Kasumi-1 (cell line): ENCODE data around the gene ZNF710.
"Not testable (repeated sequence)": the region's sequence is repeated elsewhere in the genome, so short reads cannot be mapped to it uniquely, and the experiment has no call there.

ENCODE experiments used
- DNase-seq, 2 experiments: peaks; one replicate each; lab custom pipeline; 2025; lab: John Stamatoyannopoulos, UW

The ZNF710 gene

GRCh38 chr15:90001062-90001682 is at the start of gene ZNF710:
ZNF710 (plus strand) TSS chr15:90001324; CDS start chr15:90067138, 65,814 bp downstream.
- DNase-seq = peak; percentile 37 to 42

GRCh38 chr15:89954541-89954940 is 46.6 kb upstream of the ZNF710 start:
- DNase-seq = no peak

GRCh38 chr15:89955449-89955998 is 45.6 kb upstream of the ZNF710 start:
- not testable (repeated sequence) for DNase-seq

- no peak for DNase-seq
These were observed 42.9 kb upstream of the ZNF710 start for GRCh38 chr15:89958107-89958805.

- DNase-seq = no peak
These were observed 37.6 kb upstream of the ZNF710 start for GRCh38 chr15:89963301-89964231.

- no peak for DNase-seq
These were observed 36.7 kb upstream of the ZNF710 start for GRCh38 chr15:89964232-89964954.

GRCh38 chr15:89967881-89968280 is 33.2 kb upstream of the ZNF710 start:
- no peak for DNase-seq

GRCh38 chr15:89971592-89971997 is 29.5 kb upstream of the ZNF710 start:
- DNase-seq = peak; percentile 18 to 27

GRCh38 chr15:89972085-89972484 is 29.0 kb upstream of the ZNF710 start:
- DNase-seq = peak; percentile 57 to 60

- peak; percentile 73 to 79 for DNase-seq
These were observed 25.5 kb upstream of the ZNF710 start for GRCh38 chr15:89975482-89976245.

GRCh38 chr15:89976246-89976600 is 24.9 kb upstream of the ZNF710 start:
- DNase-seq = peak in 1 of 2 experiments; percentile 55

GRCh38 chr15:89977836-89978235 is 23.3 kb upstream of the ZNF710 start:
- not testable (repeated sequence) for DNase-seq

GRCh38 chr15:89978914-89979313 is 22.2 kb upstream of the ZNF710 start:
- DNase-seq = no peak

GRCh38 chr15:89980896-89981295 is 20.2 kb upstream of the ZNF710 start:
- DNase-seq = no peak

- no peak for DNase-seq
These were observed 18.6 kb upstream of the ZNF710 start for GRCh38 chr15:89982315-89983055.

- no peak for DNase-seq
These were observed 17.1 kb upstream of the ZNF710 start for GRCh38 chr15:89984001-89984400.

- no peak for DNase-seq
These were observed 16.6 kb upstream of the ZNF710 start for GRCh38 chr15:89984421-89985010.

GRCh38 chr15:89985111-89985510 is 16.0 kb upstream of the ZNF710 start:
- DNase-seq = no peak

- no peak for DNase-seq
These were observed 9.8 kb upstream of the ZNF710 start for GRCh38 chr15:89991312-89991711.

- DNase-seq = peak; percentile 32 to 50
These were observed 7.8 kb upstream of the ZNF710 start for GRCh38 chr15:89993349-89993748.
